Activated T-cell treated with anti-CD3 and anti-CD28 coated beads, Interleukin-2, amount 50 U/mL, for 24 hours (primary cell): Measurements from ENCODE around the gene PRR12.

Experiments
- DNase-seq: peaks from one replicate; pipeline ENCODE4 v3.0.0-alpha.2; 2020
- H3K27ac Mint-ChIP-seq: 2 replicates; pipeline ENCODE4 v1.8.0; 2020; ENCODE audit warnings: mild to moderate bottlenecking, mixed read lengths
- H3K27me3 Mint-ChIP-seq: 2 replicates; pipeline ENCODE4 v1.8.0; 2020; ENCODE audit warnings: mixed read lengths
- H3K36me3 Mint-ChIP-seq: 2 replicates; pipeline ENCODE4 v1.8.0; 2020; ENCODE audit warnings: low read depth, mixed read lengths
- H3K4me1 Mint-ChIP-seq: 2 replicates; pipeline ENCODE4 v1.8.0; 2020; ENCODE audit warnings: low read depth, mixed read lengths
- H3K4me3 Mint-ChIP-seq: 2 replicates; pipeline ENCODE4 v1.8.0; 2020; ENCODE audit warnings: mild to moderate bottlenecking, moderate library complexity, mixed read lengths
- H3K9me3 Mint-ChIP-seq: 2 replicates; pipeline ENCODE4 v1.8.0; 2020; ENCODE audit warnings: mixed read lengths

PRR12 gene

GRCh38 chr19:49556412-49557398 is 34.3 kb upstream of the PRR12 start:
- Mint-ChIP-seq H3K9me3 (no peaks in the 10 kb centered on the region), H3K4me1 (peaks cover 84% of the 10 kb centered on the region), H3K36me3 (peaks cover 69% of the 10 kb centered on the region), H3K4me3 (peak overlapping the region; percentile 76), H3K27ac (peak overlapping the region; percentile 96), H3K27me3 (no peaks in the 10 kb centered on the region)
- peak; percentile 61 for DNase-seq

- Mint-ChIP-seq H3K27me3 (no peaks in the 10 kb centered on the region), H3K9me3 (no peaks in the 10 kb centered on the region), H3K4me1 (peaks cover 86% of the 10 kb centered on the region), H3K36me3 (peaks cover 67% of the 10 kb centered on the region), H3K4me3 (peak overlapping the region; percentile 76), H3K27ac (peak overlapping the region; percentile 96)
- peak; percentile 50 for DNase-seq
Measured at GRCh38 chr19:49557641-49558325, 33.2 kb upstream of the PRR12 start.

DNA sequence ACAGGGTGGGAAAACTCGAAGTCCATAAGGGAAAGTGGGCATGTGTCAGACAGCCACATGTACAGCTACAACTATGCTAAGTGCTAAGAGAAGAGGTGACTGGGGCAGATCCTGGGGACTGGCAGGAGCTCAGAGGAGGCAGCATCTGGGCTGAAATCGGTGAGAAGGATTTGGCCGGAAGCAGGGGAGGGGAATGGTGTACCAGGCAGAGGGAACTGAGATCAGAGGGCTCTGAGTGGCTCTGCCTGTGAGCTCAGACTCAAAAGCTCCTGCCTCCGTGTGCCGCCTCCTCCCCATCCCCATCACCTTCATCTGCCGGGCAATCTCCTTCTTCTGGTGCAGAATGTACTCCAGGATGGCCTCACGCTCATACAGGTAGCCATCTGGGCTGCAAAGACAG is 32.4 kb upstream of the PRR12 start:
- peak overlapping the region; percentile 76 for H3K4me3 Mint-ChIP-seq
- DNase-seq = peak; percentile 58
- no peaks in the 10 kb centered on the region for H3K9me3 Mint-ChIP-seq
- peak overlapping the region; percentile 96 for H3K27ac Mint-ChIP-seq
- H3K4me1 Mint-ChIP-seq = peaks cover 86% of the 10 kb centered on the region
- H3K27me3 Mint-ChIP-seq = no peaks in the 10 kb centered on the region
- H3K36me3 Mint-ChIP-seq = peaks cover 64% of the 10 kb centered on the region

DNA sequence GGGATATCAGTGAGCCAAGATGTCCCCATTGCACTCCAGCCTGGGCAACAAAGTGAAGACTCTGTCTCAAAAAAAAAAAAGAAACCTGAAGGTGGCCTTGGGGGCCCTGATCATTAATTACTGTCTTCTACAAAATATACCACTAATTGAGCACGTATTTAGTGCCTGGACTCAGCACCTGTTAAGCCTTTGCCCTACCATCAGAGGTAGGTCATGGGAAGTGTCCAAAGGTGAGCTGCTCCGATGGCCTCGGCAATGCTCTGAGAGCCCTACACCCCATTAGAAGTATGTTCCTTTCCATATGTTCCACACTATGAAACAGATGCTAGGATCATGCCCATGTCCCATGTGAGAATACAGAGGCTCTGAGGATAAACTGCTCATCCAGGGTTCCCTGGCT is 31.5 kb upstream of the PRR12 start:
- Mint-ChIP-seq H3K36me3 (peaks cover 62% of the 10 kb centered on the region), H3K27ac (peak overlapping the region; percentile 96), H3K4me3 (peak overlapping the region; percentile 76), H3K27me3 (no peaks in the 10 kb centered on the region), H3K9me3 (no peaks in the 10 kb centered on the region), H3K4me1 (peaks cover 84% of the 10 kb centered on the region)
- no peak for DNase-seq

DNA sequence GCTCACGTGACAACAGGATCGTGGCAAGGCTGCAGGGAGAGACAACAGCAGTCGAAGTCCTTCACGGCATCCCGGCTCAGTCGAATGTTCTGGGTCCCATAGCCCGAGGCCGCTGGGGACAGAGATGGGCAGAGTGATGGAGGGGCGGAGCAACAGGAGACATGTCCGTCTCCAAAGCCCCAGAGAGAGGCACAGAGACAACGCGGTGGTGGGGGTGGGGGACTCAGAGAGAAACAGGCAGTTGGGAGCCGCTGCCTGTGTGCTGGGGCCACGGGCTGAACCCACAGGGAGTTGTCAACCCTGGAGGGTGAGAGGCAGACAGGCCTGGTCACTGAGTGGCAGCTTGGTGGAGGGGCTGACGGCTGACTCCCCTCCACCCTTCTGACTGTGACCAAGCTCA is 31.1 kb upstream of the PRR12 start:
- no peaks in the 10 kb centered on the region for H3K27me3 Mint-ChIP-seq

DNA sequence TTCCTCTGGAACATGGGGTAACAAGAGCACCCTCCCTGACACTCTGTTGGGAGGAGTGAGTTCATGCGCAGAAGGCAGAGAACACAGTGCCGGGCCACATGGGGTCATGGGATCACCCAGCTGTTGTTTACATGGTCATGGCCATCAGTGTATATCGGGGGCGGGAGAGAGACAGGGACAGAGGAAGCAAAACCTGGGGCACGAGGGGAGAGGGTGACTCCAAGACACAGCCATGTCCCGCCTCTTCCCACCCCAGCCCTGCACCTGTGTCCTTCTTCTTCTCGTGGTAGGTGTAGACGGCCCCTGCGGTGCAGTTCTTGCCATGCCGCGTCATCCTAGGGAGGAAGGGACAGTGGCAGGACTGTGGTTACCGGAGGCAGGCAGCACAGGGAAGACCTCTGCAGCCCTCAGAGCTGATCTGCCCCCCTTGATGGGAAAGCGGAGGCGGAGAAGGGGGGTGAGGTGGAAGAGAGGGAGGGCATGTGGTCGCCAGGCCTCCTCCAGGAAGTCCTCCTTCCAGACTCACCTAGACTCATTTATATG is 30.6 kb upstream of the PRR12 start:
- peaks cover 83% of the 10 kb centered on the region for H3K4me1 Mint-ChIP-seq
- H3K27ac Mint-ChIP-seq = peak overlapping the region; percentile 96
- H3K36me3 Mint-ChIP-seq = peaks cover 61% of the 10 kb centered on the region
- H3K9me3 Mint-ChIP-seq = no peaks in the 10 kb centered on the region
- peak; percentile 69 for DNase-seq
- H3K27me3 Mint-ChIP-seq = no peaks in the 10 kb centered on the region
- H3K4me3 Mint-ChIP-seq = peak overlapping the region; percentile 76

More for the DNA sequence above, 31.1 kb upstream of the PRR12 start:
- H3K4me1 Mint-ChIP-seq = peaks cover 84% of the 10 kb centered on the region
- H3K27ac Mint-ChIP-seq = peak overlapping the region; percentile 96
- H3K9me3 Mint-ChIP-seq = no peaks in the 10 kb centered on the region
- peak overlapping the region; percentile 76 for H3K4me3 Mint-ChIP-seq
- DNase-seq = peak; percentile 62
- peaks cover 62% of the 10 kb centered on the region for H3K36me3 Mint-ChIP-seq

DNA sequence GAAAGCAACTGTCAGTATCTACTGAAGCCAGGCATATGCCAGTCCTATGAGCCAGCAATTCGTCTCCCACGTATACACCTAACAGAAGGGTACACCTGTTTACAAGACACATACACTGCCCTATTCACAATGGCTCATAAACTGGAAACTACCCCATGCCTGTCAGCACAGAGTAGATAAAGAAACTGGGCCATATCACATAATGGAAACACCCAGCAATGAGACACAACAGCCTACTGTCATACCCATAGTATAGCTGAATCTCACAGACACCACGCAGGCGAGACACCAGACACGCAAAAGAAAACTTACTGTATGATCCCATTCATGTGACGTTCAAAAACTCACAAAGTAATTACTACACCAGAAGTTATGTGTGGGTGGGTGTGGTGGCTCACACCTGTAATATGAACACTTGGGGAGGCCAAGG is 26.4 kb upstream of the PRR12 start:
- Mint-ChIP-seq H3K4me3 (peak overlapping the region; percentile 16), H3K27me3 (no peaks in the 10 kb centered on the region), H3K27ac (peak overlapping the region; percentile 97), H3K4me1 (peaks cover 79% of the 10 kb centered on the region), H3K36me3 (peaks cover 33% of the 10 kb centered on the region), H3K9me3 (no peaks in the 10 kb centered on the region)
- peak; percentile 55 for DNase-seq

GRCh38 chr19:49565261-49565660 is 25.7 kb upstream of the PRR12 start:
- Mint-ChIP-seq H3K27me3 (no peaks in the 10 kb centered on the region), H3K36me3 (peaks cover 29% of the 10 kb centered on the region), H3K27ac (peak overlapping the region; percentile 97), H3K9me3 (no peaks in the 10 kb centered on the region), H3K4me1 (peaks cover 79% of the 10 kb centered on the region), H3K4me3 (no peak overlapping the region)
- DNase-seq = no peak

- peaks cover 77% of the 10 kb centered on the region for H3K4me1 Mint-ChIP-seq
- H3K27ac Mint-ChIP-seq = peak overlapping the region; percentile 22
- DNase-seq = no peak
- no peaks in the 10 kb centered on the region for H3K27me3 Mint-ChIP-seq
- H3K9me3 Mint-ChIP-seq = no peaks in the 10 kb centered on the region
- H3K4me3 Mint-ChIP-seq = no peak overlapping the region
- peaks cover 25% of the 10 kb centered on the region for H3K36me3 Mint-ChIP-seq
Measured at GRCh38 chr19:49566302-49566701, 24.7 kb upstream of the PRR12 start.

- peaks cover 27% of the 10 kb centered on the region for H3K36me3 Mint-ChIP-seq
- H3K27me3 Mint-ChIP-seq = no peaks in the 10 kb centered on the region
- DNase-seq = peak; percentile 53
- peak overlapping the region; percentile 44 for H3K4me3 Mint-ChIP-seq
- peaks cover 65% of the 10 kb centered on the region for H3K4me1 Mint-ChIP-seq
- no peaks in the 10 kb centered on the region for H3K9me3 Mint-ChIP-seq
- H3K27ac Mint-ChIP-seq = peak overlapping the region; percentile 91
Measured at GRCh38 chr19:49567861-49568441, 23.0 kb upstream of the PRR12 start.

GRCh38 chr19:49570138-49570856 is 20.7 kb upstream of the PRR12 start:
- Mint-ChIP-seq H3K27me3 (no peaks in the 10 kb centered on the region), H3K4me3 (no peak overlapping the region), H3K36me3 (peaks cover 35% of the 10 kb centered on the region), H3K27ac (peak overlapping the region; percentile 90), H3K9me3 (no peaks in the 10 kb centered on the region), H3K4me1 (peaks cover 50% of the 10 kb centered on the region)
- peak; percentile 53 for DNase-seq

GRCh38 chr19:49570997-49571676 is 19.8 kb upstream of the PRR12 start:
- Mint-ChIP-seq H3K4me3 (no peak overlapping the region), H3K9me3 (no peaks in the 10 kb centered on the region), H3K36me3 (peaks cover 43% of the 10 kb centered on the region), H3K27me3 (no peaks in the 10 kb centered on the region), H3K27ac (peak overlapping the region; percentile 50), H3K4me1 (peaks cover 45% of the 10 kb centered on the region)
- DNase-seq = no peak

- DNase-seq = no peak
- no peaks in the 10 kb centered on the region for H3K27me3 Mint-ChIP-seq
- H3K36me3 Mint-ChIP-seq = peaks cover 49% of the 10 kb centered on the region
- peak overlapping the region; percentile 30 for H3K27ac Mint-ChIP-seq
- peaks cover 42% of the 10 kb centered on the region for H3K4me1 Mint-ChIP-seq
- no peaks in the 10 kb centered on the region for H3K9me3 Mint-ChIP-seq
- no peak overlapping the region for H3K4me3 Mint-ChIP-seq
Measured at GRCh38 chr19:49573009-49573408, 18.0 kb upstream of the PRR12 start.
